ENCODE results near the gene YAP1. TPM values are rescaled to one million over a fixed set of nuclear protein-coding genes. Genes with fewer than 3 reads are reported as not detected.

Gene YAP1
- total RNA-seq, 1 donor = 174 TPM

DNA sequence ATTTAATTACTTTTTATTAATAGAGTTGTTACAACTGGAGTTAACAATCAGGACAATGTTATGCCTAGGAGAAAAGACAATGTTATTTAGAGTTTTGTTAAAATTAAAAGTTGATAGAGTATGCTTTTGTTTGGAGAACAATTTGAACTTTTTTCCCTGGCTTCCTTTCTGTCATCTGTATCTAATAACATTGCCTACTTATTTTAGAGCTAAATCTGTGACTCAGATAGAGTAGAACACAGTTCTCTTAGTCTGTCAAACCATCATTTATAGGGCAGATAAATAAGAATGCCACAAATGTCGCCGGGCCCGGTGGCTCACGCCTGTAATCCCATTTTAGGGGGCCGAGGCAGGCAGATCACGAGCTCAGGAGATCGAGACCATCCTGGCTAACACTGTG lies 28.9 kb upstream of the YAP1 start:
- Histone ChIP-seq H3K4me2 (ENCODE audit: insufficient read depth, low read length) (no peak overlapping the region), H3K27ac (ENCODE audit: low read depth, low read length) (no peak overlapping the region), H3K79me2 (ENCODE audit: insufficient read depth, low read length) (no peaks in the 10 kb centered on the region), H2AFZ (ENCODE audit: low read length) (no peak overlapping the region), H4K20me1 (ENCODE audit: insufficient read depth, low read length) (no peaks in the 10 kb centered on the region), H3K27me3 (ENCODE audit: insufficient read depth, low read length) (no peaks in the 10 kb centered on the region), H3K36me3 (ENCODE audit: insufficient read depth, low read length) (peaks cover 2% of the 10 kb centered on the region), H3K4me3 (ENCODE audit: insufficient read depth, low read length) (no peak overlapping the region), H3K4me1 (ENCODE audit: insufficient read depth, low read length) (no peaks in the 10 kb centered on the region), H3K9me3 (ENCODE audit: low read depth, low read length) (no peaks in the 10 kb centered on the region)
- no peak for DNase-seq (ENCODE audit: insufficient read length, low spot score, missing footprints)
- TF ChIP-seq, protein P1, sequence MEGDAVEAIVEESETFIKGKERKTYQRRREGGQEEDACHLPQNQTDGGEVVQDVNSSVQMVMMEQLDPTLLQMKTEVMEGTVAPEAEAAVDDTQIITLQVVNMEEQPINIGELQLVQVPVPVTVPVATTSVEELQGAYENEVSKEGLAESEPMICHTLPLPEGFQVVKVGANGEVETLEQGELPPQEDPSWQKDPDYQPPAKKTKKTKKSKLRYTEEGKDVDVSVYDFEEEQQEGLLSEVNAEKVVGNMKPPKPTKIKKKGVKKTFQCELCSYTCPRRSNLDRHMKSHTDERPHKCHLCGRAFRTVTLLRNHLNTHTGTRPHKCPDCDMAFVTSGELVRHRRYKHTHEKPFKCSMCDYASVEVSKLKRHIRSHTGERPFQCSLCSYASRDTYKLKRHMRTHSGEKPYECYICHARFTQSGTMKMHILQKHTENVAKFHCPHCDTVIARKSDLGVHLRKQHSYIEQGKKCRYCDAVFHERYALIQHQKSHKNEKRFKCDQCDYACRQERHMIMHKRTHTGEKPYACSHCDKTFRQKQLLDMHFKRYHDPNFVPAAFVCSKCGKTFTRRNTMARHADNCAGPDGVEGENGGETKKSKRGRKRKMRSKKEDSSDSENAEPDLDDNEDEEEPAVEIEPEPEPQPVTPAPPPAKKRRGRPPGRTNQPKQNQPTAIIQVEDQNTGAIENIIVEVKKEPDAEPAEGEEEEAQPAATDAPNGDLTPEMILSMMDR (IDR thresholded peaks at IDR 0.05; ENCODE audit: extremely low read depth, low read depth, low read length) = no peak

DNA sequence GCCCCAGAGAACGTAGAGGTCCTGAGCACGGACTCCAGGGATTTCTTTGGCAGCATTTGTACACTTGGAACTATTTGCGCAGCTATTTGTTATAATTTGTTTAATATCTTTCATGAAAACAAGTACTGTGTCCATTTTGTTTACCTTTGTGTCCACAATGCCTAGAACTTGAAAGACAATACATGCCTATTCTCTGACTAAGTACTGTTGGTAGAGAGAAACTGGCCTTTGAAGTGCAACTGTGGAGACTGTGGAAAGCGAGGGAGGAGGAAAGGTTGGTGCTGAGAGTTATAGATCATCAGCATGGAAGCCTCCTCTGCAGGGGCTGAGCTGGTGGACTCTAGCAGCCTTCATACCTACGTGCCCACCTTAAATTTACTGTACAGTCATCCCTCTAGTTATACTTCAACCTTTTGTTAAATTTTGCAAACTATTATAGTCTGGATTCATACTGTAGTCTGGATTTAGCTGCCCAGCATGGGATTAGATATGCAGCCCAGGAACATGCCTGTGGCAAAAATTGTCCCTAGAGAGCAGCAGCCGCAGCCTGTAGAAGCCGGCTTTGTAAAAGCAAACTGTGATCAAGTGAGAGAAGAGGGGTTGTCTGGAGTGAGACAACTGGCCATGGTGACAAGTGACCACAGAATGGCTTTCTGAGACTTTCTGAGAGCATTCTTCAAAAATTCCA lies 24.2 kb upstream of the YAP1 start:
- Histone ChIP-seq H3K4me2 (ENCODE audit: insufficient read depth, low read length) (no peak overlapping the region), H3K4me3 (ENCODE audit: insufficient read depth, low read length) (no peak overlapping the region), H4K20me1 (ENCODE audit: insufficient read depth, low read length) (no peaks in the 10 kb centered on the region), H3K27ac (ENCODE audit: low read depth, low read length) (no peak overlapping the region), H2AFZ (ENCODE audit: low read length) (no peak overlapping the region), H3K79me2 (ENCODE audit: insufficient read depth, low read length) (no peaks in the 10 kb centered on the region), H3K36me3 (ENCODE audit: insufficient read depth, low read length) (peaks cover 2% of the 10 kb centered on the region), H3K4me1 (ENCODE audit: insufficient read depth, low read length) (no peaks in the 10 kb centered on the region), H3K27me3 (ENCODE audit: insufficient read depth, low read length) (no peaks in the 10 kb centered on the region), H3K9me3 (ENCODE audit: low read depth, low read length) (no peaks in the 10 kb centered on the region)
- TF ChIP-seq, protein P1 (IDR thresholded peaks at IDR 0.05; ENCODE audit: extremely low read depth, low read depth, low read length) = no peak
- no peak for DNase-seq (ENCODE audit: insufficient read length, low spot score, missing footprints)

DNA sequence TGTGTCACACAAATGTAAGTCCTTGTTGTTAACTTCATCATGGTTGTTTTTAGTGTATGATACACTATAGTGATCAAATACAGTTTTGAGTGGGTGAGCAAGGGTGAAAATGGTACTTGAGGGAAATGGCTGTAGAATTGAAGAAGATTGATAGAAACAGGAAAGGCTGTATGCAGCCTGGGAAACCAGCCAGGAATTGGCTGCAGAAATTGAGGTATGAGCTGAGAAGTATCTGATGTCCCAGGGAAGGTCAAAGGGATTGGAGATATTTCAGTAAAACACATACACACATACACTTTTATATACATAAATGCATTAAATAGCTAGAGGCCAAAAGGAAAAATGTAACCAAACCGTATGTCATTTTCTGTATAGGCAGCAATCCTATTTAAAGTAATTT lies 13.1 kb upstream of the YAP1 start:
- Histone ChIP-seq H4K20me1 (ENCODE audit: insufficient read depth, low read length) (no peaks in the 10 kb centered on the region), H2AFZ (ENCODE audit: low read length) (no peak overlapping the region), H3K4me2 (ENCODE audit: insufficient read depth, low read length) (no peak overlapping the region), H3K79me2 (ENCODE audit: insufficient read depth, low read length) (no peaks in the 10 kb centered on the region), H3K36me3 (ENCODE audit: insufficient read depth, low read length) (no peaks in the 10 kb centered on the region), H3K27ac (ENCODE audit: low read depth, low read length) (no peak overlapping the region), H3K27me3 (ENCODE audit: insufficient read depth, low read length) (no peaks in the 10 kb centered on the region), H3K4me1 (ENCODE audit: insufficient read depth, low read length) (no peaks in the 10 kb centered on the region), H3K4me3 (ENCODE audit: insufficient read depth, low read length) (no peak overlapping the region), H3K9me3 (ENCODE audit: low read depth, low read length) (no peaks in the 10 kb centered on the region)
- DNase-seq (ENCODE audit: insufficient read length, low spot score, missing footprints) = no peak
- TF ChIP-seq, protein P1 (IDR thresholded peaks at IDR 0.05; ENCODE audit: extremely low read depth, low read depth, low read length) = no peak

GRCh38 chr11:102099755-102100154 lies 10.5 kb upstream of the YAP1 start:
- H2AFZ ChIP-seq (ENCODE audit: low read length) = no peak overlapping the region
- H3K9me3 ChIP-seq (ENCODE audit: low read depth, low read length) = no peaks in the 10 kb centered on the region
- no peak for DNase-seq (ENCODE audit: insufficient read length, low spot score, missing footprints)
- no peaks in the 10 kb centered on the region for H3K36me3 ChIP-seq (ENCODE audit: insufficient read depth, low read length)
- no peaks in the 10 kb centered on the region for H3K79me2 ChIP-seq (ENCODE audit: insufficient read depth, low read length)
- no peak overlapping the region for H3K27ac ChIP-seq (ENCODE audit: low read depth, low read length)
- no peak overlapping the region for H3K4me2 ChIP-seq (ENCODE audit: insufficient read depth, low read length)
- no peaks in the 10 kb centered on the region for H4K20me1 ChIP-seq (ENCODE audit: insufficient read depth, low read length)
- H3K4me3 ChIP-seq (ENCODE audit: insufficient read depth, low read length) = no peak overlapping the region
- no peaks in the 10 kb centered on the region for H3K27me3 ChIP-seq (ENCODE audit: insufficient read depth, low read length)
- TF ChIP-seq, protein P1 (IDR thresholded peaks at IDR 0.05; ENCODE audit: extremely low read depth, low read depth, low read length) = no peak
- H3K4me1 ChIP-seq (ENCODE audit: insufficient read depth, low read length) = no peaks in the 10 kb centered on the region

All from osteoblast (primary cell).